Measurements from ENCODE around the gene DENND1A.

The DENND1A gene

GRCh38 chr9:123865226-123866000, 64.5 kb downstream of the DENND1A start:
- DNase-seq (ENCODE audit: low spot score), result no peak

- DNase-seq (ENCODE audit: low spot score), result no peak
Observed at GRCh38 chr9:123864251-123864650, 65.7 kb downstream of the DENND1A start.

- DNase-seq (ENCODE audit: low spot score), result no peak
Observed at GRCh38 chr9:123863164-123863855, 66.6 kb downstream of the DENND1A start.

GRCh38 chr9:123861756-123862120, 68.2 kb downstream of the DENND1A start:
- no peak for DNase-seq (ENCODE audit: low spot score)

- no peak for DNase-seq (ENCODE audit: low spot score)
Observed at GRCh38 chr9:123861086-123861755, 68.7 kb downstream of the DENND1A start.

- DNase-seq (ENCODE audit: low spot score), result no peak
Observed at GRCh38 chr9:123860603-123861002, 69.3 kb downstream of the DENND1A start.

GRCh38 chr9:123852403-123852802, 77.5 kb downstream of the DENND1A start:
- DNase-seq (ENCODE audit: low spot score), result no peak

GRCh38 chr9:123851851-123852250, 78.1 kb downstream of the DENND1A start:
- DNase-seq (ENCODE audit: low spot score), result no peak

GRCh38 chr9:123848447-123849085, 81.4 kb downstream of the DENND1A start:
- DNase-seq (ENCODE audit: low spot score), result no peak

GRCh38 chr9:123846966-123847365, 83.0 kb downstream of the DENND1A start:
- no peak for DNase-seq (ENCODE audit: low spot score)

- DNase-seq (ENCODE audit: low spot score), result no peak
Observed at GRCh38 chr9:123843703-123844102, 86.2 kb downstream of the DENND1A start.

- no peak for DNase-seq (ENCODE audit: low spot score)
Observed at GRCh38 chr9:123835821-123836220, 94.1 kb downstream of the DENND1A start.

- DNase-seq (ENCODE audit: low spot score), result no peak
Observed at GRCh38 chr9:123834889-123835562, 94.9 kb downstream of the DENND1A start.

GRCh38 chr9:123834218-123834888, 95.6 kb downstream of the DENND1A start:
- DNase-seq (ENCODE audit: low spot score), result no peak

- DNase-seq (ENCODE audit: low spot score), result no peak
Observed at GRCh38 chr9:123832858-123833650, 96.9 kb downstream of the DENND1A start.

GRCh38 chr9:123832176-123832575, 97.8 kb downstream of the DENND1A start:
- DNase-seq (ENCODE audit: low spot score), result no peak

GRCh38 chr9:123828449-123828848, 101.5 kb downstream of the DENND1A start:
- DNase-seq (ENCODE audit: low spot score), result no peak

- peak; percentile 26 for DNase-seq (ENCODE audit: low spot score)
Observed at GRCh38 chr9:123825342-123826060, 104.4 kb downstream of the DENND1A start.

GRCh38 chr9:123823194-123823947, 106.6 kb downstream of the DENND1A start:
- DNase-seq (ENCODE audit: low spot score), result no peak

Data from AG08396 (cell line).